ENCODE results near the gene MBD2. TPM values are rescaled to one million over a fixed set of nuclear protein-coding genes. Genes with fewer than 3 reads are reported as not detected.

MBD2 gene
- 27.7 TPM for total RNA-seq (ENCODE audit: unreplicated experiment)
- long read RNA-seq, result 0 reads

DNA sequence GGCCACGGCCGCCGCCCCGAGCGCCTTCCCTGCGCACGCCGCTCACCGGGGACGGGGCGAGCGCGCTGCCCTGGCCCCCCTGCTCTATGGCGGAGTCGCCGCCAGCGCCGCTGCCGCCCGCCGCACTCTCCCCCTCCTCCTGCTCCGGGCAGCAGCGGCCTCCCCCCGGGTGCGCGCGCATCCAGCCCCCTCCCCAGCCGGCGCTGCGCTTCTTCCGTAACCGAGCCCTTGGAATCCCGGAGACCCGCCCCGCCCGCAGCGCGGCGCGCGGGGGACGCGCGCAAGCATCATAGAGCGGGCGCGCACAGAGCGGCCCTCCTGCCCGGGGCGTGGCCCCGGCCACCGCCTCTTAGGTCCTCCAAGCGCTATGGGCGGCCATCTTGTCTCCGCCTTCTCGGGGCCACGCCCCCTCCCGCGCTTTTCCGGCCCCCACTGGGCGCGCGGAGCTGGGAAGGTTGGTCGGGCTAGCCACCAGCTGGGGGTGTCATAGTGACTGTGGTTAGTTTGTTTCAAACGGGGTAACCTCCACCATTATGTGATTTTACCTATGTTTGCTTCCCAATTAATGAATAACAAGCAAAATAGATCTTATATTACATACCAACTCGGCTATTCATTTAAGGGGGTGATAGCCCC lies at the start of gene MBD2:
TSS of gene MBD2 (minus strand) at position 291 of the 636 bp plus-strand sequence. CDS start at position 181, 110 bp downstream.
- H3K9me3 Mint-ChIP-seq (ENCODE audit: unreplicated experiment), result no peaks in the 10 kb centered on the region
- H3K36me3 Mint-ChIP-seq (ENCODE audit: low read depth, unreplicated experiment), result no peaks in the 10 kb centered on the region
- H3K4me3 Mint-ChIP-seq (ENCODE audit: unreplicated experiment), result peak within 1 kb of the TSS; percentile 94
- H3K27ac Mint-ChIP-seq (ENCODE audit: unreplicated experiment), result peak within 1 kb of the TSS; percentile 85
- DNase-seq (ENCODE audit: low spot score), result peak; percentile 93
- H3K27me3 Mint-ChIP-seq (ENCODE audit: unreplicated experiment), result peaks cover 3% of the 10 kb centered on the region
- TF ChIP-seq CTCF (IDR thresholded peaks at IDR 0.05; ENCODE audit: unreplicated experiment), result no peak
- peaks cover 15% of the 10 kb centered on the region for H3K4me1 Mint-ChIP-seq (ENCODE audit: unreplicated experiment)

DNA sequence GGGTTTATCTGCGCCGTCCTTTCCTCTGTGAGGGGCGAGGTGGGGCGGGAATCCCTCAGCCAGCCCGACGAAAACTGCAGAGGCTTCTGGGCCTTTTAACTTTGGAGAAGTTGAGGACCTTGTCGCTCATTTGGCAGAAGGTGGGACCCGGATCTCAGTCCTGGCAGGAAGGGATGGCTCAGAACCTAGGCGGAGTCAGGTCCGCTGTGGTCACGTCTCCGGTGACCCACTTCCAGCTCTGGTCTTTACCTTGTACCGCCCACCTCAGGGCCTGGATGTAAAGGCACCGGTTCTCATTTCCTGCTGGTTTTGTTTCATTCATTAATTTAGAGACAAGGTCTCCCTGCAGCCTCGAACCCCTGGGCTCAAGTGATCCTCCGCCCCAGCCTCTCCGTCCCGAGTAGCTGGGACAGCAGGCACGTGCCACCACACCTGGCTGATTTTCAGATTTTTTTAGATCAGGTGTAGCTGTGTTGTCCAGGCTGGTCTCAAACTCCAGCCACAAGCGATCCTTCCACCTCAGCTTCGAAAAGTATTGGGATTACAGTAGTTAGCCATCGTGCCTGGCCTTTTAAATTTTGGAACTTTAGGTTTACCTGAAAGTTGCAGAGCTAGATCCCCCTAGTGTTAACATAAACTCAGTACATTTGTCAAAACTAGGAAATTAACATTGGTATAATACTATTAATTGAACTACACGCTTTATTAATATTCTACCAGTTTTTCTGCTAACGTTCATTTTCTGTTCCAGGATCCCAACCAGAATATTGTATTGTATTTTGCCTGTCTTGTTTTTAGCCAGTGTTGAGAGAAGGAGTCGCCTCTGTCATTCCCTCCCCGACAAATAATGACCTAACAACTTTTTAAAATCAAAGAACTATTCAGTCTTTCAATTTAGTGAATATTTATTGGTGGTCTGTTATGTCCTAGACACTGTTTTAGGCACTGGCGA lies 45.7 kb upstream of the MBD2 start:
- Mint-ChIP-seq H3K27ac (ENCODE audit: unreplicated experiment) (peak overlapping the region; percentile 91), H3K36me3 (ENCODE audit: low read depth, unreplicated experiment) (no peaks in the 10 kb centered on the region), H3K4me1 (ENCODE audit: unreplicated experiment) (no peaks in the 10 kb centered on the region), H3K4me3 (ENCODE audit: unreplicated experiment) (peak overlapping the region; percentile 90), H3K27me3 (ENCODE audit: unreplicated experiment) (peaks cover 6% of the 10 kb centered on the region), H3K9me3 (ENCODE audit: unreplicated experiment) (no peaks in the 10 kb centered on the region)
- peak; percentile 44 for DNase-seq (ENCODE audit: low spot score)
- TF ChIP-seq CTCF (IDR thresholded peaks at IDR 0.05; ENCODE audit: unreplicated experiment), result peak; percentile 45

- DNase-seq (ENCODE audit: low spot score), result no peak
- H3K36me3 Mint-ChIP-seq (ENCODE audit: low read depth, unreplicated experiment), result no peaks in the 10 kb centered on the region
- no peak for TF ChIP-seq CTCF (IDR thresholded peaks at IDR 0.05; ENCODE audit: unreplicated experiment)
- peaks cover 6% of the 10 kb centered on the region for H3K27me3 Mint-ChIP-seq (ENCODE audit: unreplicated experiment)
- no peaks in the 10 kb centered on the region for H3K4me1 Mint-ChIP-seq (ENCODE audit: unreplicated experiment)
- H3K9me3 Mint-ChIP-seq (ENCODE audit: unreplicated experiment), result no peaks in the 10 kb centered on the region
- peak overlapping the region; percentile 99 for H3K27ac Mint-ChIP-seq (ENCODE audit: unreplicated experiment)
- peak overlapping the region; percentile 56 for H3K4me3 Mint-ChIP-seq (ENCODE audit: unreplicated experiment)
Measured at GRCh38 chr18:54268751-54269150, 44.3 kb upstream of the MBD2 start.

- Mint-ChIP-seq H3K36me3 (ENCODE audit: low read depth, unreplicated experiment) (no peaks in the 10 kb centered on the region), H3K4me1 (ENCODE audit: unreplicated experiment) (no peaks in the 10 kb centered on the region), H3K4me3 (ENCODE audit: unreplicated experiment) (no peak overlapping the region), H3K27me3 (ENCODE audit: unreplicated experiment) (peaks cover 6% of the 10 kb centered on the region), H3K27ac (ENCODE audit: unreplicated experiment) (no peak overlapping the region), H3K9me3 (ENCODE audit: unreplicated experiment) (no peaks in the 10 kb centered on the region)
- DNase-seq (ENCODE audit: low spot score), result no peak
- TF ChIP-seq CTCF (IDR thresholded peaks at IDR 0.05; ENCODE audit: unreplicated experiment), result no peak
Measured at GRCh38 chr18:54267701-54268100, 43.2 kb upstream of the MBD2 start.
